ENCODE measurements around the gene UGT2B17. TPM values are rescaled to one million over a fixed set of nuclear protein-coding genes. Genes with fewer than 3 reads are reported as not detected.

Gene UGT2B17
- polyA plus RNA-seq, 1 experiment: not detected

GRCh38 chr4:68592673-68593072, 16.6 kb upstream of the UGT2B17 start:
- CTCF ChIA-PET: no interaction called here
- POLR2A ChIA-PET: no interaction called here
- Histone ChIP-seq H3K27ac (ENCODE audit: low read depth, low read length) (no peak overlapping the region), H3K9me3 (ENCODE audit: control insufficient read depth, insufficient read depth, low read length) (no peaks in the 10 kb centered on the region), H3K4me3 (ENCODE audit: low read depth, low read length) (no peak overlapping the region), H3K27me3 (ENCODE audit: control insufficient read depth, insufficient read depth, low read length) (no peaks in the 10 kb centered on the region)
- no peak for DNase-seq (ENCODE audit: low read depth, low spot score)
- TF ChIP-seq CTCF (IDR thresholded peaks at IDR 0.05; ENCODE audit: low read depth, low read length): no peak

GRCh38 chr4:68591204-68591603, 15.1 kb upstream of the UGT2B17 start:
- CTCF ChIA-PET: no interaction called here
- TF ChIP-seq CTCF (IDR thresholded peaks at IDR 0.05; ENCODE audit: low read depth, low read length): no peak
- no peak overlapping the region for H3K4me3 ChIP-seq (ENCODE audit: low read depth, low read length)
- H3K27me3 ChIP-seq (ENCODE audit: control insufficient read depth, insufficient read depth, low read length): no peaks in the 10 kb centered on the region
- POLR2A ChIA-PET: no interaction called here
- DNase-seq (ENCODE audit: low read depth, low spot score): no peak
- H3K27ac ChIP-seq (ENCODE audit: low read depth, low read length): no peak overlapping the region
- H3K9me3 ChIP-seq (ENCODE audit: control insufficient read depth, insufficient read depth, low read length): no peaks in the 10 kb centered on the region

- DNase-seq (ENCODE audit: low read depth, low spot score): no peak
- POLR2A ChIA-PET: no interaction called here
- no peak overlapping the region for H3K4me3 ChIP-seq (ENCODE audit: low read depth, low read length)
- CTCF ChIA-PET: interaction anchor here (0.7 kb wide), 1 partner anchor 35 kb away, joined by 3 read pairs; no protein-coding TSS in a partner anchor
- H3K27ac ChIP-seq (ENCODE audit: low read depth, low read length): no peak overlapping the region
- no peaks in the 10 kb centered on the region for H3K27me3 ChIP-seq (ENCODE audit: control insufficient read depth, insufficient read depth, low read length)
- H3K9me3 ChIP-seq (ENCODE audit: control insufficient read depth, insufficient read depth, low read length): no peaks in the 10 kb centered on the region
- TF ChIP-seq CTCF (IDR thresholded peaks at IDR 0.05; ENCODE audit: low read depth, low read length): no peak
Measured at GRCh38 chr4:68589790-68590189, 13.7 kb upstream of the UGT2B17 start.

- no peak for DNase-seq (ENCODE audit: low read depth, low spot score)
- Histone ChIP-seq H3K27me3 (ENCODE audit: control insufficient read depth, insufficient read depth, low read length) (no peaks in the 10 kb centered on the region), H3K9me3 (ENCODE audit: control insufficient read depth, insufficient read depth, low read length) (peaks cover 15% of the 10 kb centered on the region), H3K27ac (ENCODE audit: low read depth, low read length) (no peak overlapping the region), H3K4me3 (ENCODE audit: low read depth, low read length) (no peak overlapping the region)
- no peak for TF ChIP-seq CTCF (IDR thresholded peaks at IDR 0.05; ENCODE audit: low read depth, low read length)
- POLR2A ChIA-PET: no interaction called here
- CTCF ChIA-PET: no interaction called here
Measured at GRCh38 chr4:68582339-68582717, 6.2 kb upstream of the UGT2B17 start.

- DNase-seq (ENCODE audit: low read depth, low spot score): no peak
- ChIA-PET POLR2A (no interaction called here), CTCF (no interaction called here)
- Histone ChIP-seq H3K27ac (ENCODE audit: low read depth, low read length) (no peak overlapping the region), H3K9me3 (ENCODE audit: control insufficient read depth, insufficient read depth, low read length) (peaks cover 15% of the 10 kb centered on the region), H3K4me3 (ENCODE audit: low read depth, low read length) (no peak overlapping the region), H3K27me3 (ENCODE audit: control insufficient read depth, insufficient read depth, low read length) (no peaks in the 10 kb centered on the region)
- no peak for TF ChIP-seq CTCF (IDR thresholded peaks at IDR 0.05; ENCODE audit: low read depth, low read length)
Measured at GRCh38 chr4:68581383-68582338, 5.5 kb upstream of the UGT2B17 start.
